SK-N-SH (cell line): ENCODE measurements around the gene TSPAN14. TPM values are rescaled to one million over a fixed set of nuclear protein-coding genes. Genes with fewer than 3 reads are reported as not detected.

Experiments
- CTCF ChIA-PET: fragments of 300-600, 350-600 bp; formaldehyde crosslinking; extraction: SDS; loops from one replicate; lab custom pipeline; 2021; lab: Yijun Ruan, JAX
- POLR2A ChIA-PET: fragments of 350-600 bp; sonication (Branson Sonifier 250); formaldehyde crosslinking; extraction: SDS; loops from one replicate; lab custom pipeline; 2020; ENCODE audit warnings: antibody characterized with exemption, inconsistent platforms; lab: Yijun Ruan, JAX
- DNase-seq: peaks from one replicate; pipeline ENCODE4 v3.0.0; 2012
- H2AFZ ChIP-seq: fragments of 200-600 bp; sonication (generic); 2 replicates; pipeline ENCODE4 v1.8.1; 2016; ENCODE audit warnings: antibody characterized with exemption, mild to moderate bottlenecking, low read depth
- H3F3A ChIP-seq: fragments of 200-600 bp; sonication (generic); replicated peaks from 2 replicates; pipeline ENCODE3; 2016; ENCODE audit warnings: antibody characterized with exemption, mild to moderate bottlenecking; ENCODE audit not compliant: insufficient read depth
- H3K27ac ChIP-seq, 2 experiments: fragments of 200-500 bp in 1 of 2; fragments of 200-600 bp in 1 of 2; sonication (Bioruptor generic) in 1 of 2; sonication (generic), shearing (Covaris generic) in 1 of 2; 2 replicates each; pipeline versions ENCODE4 v1.5.1 to v1.6.1; 2014 to 2016; ENCODE audit warnings: low read depth in 2 of 2, inconsistent platforms in 1 of 2, low read length in 1 of 2, mild to moderate bottlenecking in 1 of 2, mixed read lengths in 1 of 2
- H3K27me3 ChIP-seq: fragments of 200-600 bp; sonication (generic), shearing (Covaris generic); 2 replicates; pipeline ENCODE4 v1.6.1; 2016; ENCODE audit warnings: mixed run types; ENCODE audit not compliant: insufficient read depth
- H3K36me3 ChIP-seq, 2 experiments: fragments of 200-500 bp in 1 of 2; fragments of 200-600 bp in 1 of 2; sonication (Bioruptor generic) in 1 of 2; sonication (generic) in 1 of 2; replicated peaks in 1 of 2; 2 replicates each; pipeline versions ENCODE3 to v1.5.1; 2014 to 2016; ENCODE audit warnings: low read length in 1 of 2, mild to moderate bottlenecking in 1 of 2; ENCODE audit not compliant: insufficient read depth in 2 of 2, control insufficient read depth in 1 of 2
- H3K4me1 ChIP-seq, 2 experiments: fragments of 200-500 bp in 1 of 2; fragments of 200-600 bp in 1 of 2; sonication (Bioruptor generic) in 1 of 2; sonication (generic), shearing (Covaris generic) in 1 of 2; 2 replicates each; pipeline versions ENCODE4 v1.5.1 to v1.6.1; 2014 to 2016; ENCODE audit warnings: low read depth in 1 of 2, low read length in 1 of 2, mixed run types in 1 of 2; ENCODE audit not compliant: insufficient read depth in 2 of 2, control insufficient read depth in 1 of 2
- H3K4me2 ChIP-seq: fragments of 200-600 bp; sonication (generic), shearing (Covaris generic); 2 replicates; pipeline ENCODE4 v1.6.1; 2017; ENCODE audit warnings: mixed run types
- H3K4me3 ChIP-seq, 2 experiments: fragments of 200-500 bp in 1 of 2; fragments of 200-600 bp in 1 of 2; sonication (Bioruptor generic) in 1 of 2; sonication (generic), shearing (Covaris generic) in 1 of 2; 2 replicates each; pipeline versions ENCODE4 v1.5.1 to v1.8.1; 2014 to 2016; ENCODE audit warnings: low read depth in 2 of 2, inconsistent platforms in 1 of 2, low read length in 1 of 2, mild to moderate bottlenecking in 1 of 2, mixed read lengths in 1 of 2, moderate library complexity in 1 of 2
- H3K79me2 ChIP-seq: fragments of 200-600 bp; sonication (generic); 2 replicates; pipeline ENCODE4 v1.8.1; 2017; ENCODE audit warnings: mild to moderate bottlenecking; ENCODE audit not compliant: insufficient read depth
- H3K9ac ChIP-seq: fragments of 200-600 bp; sonication (generic); 2 replicates; pipeline ENCODE4 v1.6.1; 2017; ENCODE audit warnings: mixed run types
- H3K9me2 ChIP-seq: fragments of 200-600 bp; sonication (generic); 2 replicates; pipeline ENCODE4 v1.6.1; 2017; ENCODE audit warnings: mixed run types
- H3K9me3 ChIP-seq: fragments of 200-600 bp; sonication (generic); 2 replicates; pipeline ENCODE4 v1.6.1; 2017; ENCODE audit warnings: mixed run types, mild to moderate bottlenecking, moderate library complexity
- H4K20me1 ChIP-seq: fragments of 200-600 bp; sonication (generic); 2 replicates; pipeline ENCODE4 v1.6.1; 2017; ENCODE audit warnings: mild to moderate bottlenecking, mixed run types; ENCODE audit not compliant: insufficient read depth
- FOXM1 ChIP-seq: IDR thresholded peaks from 2 replicates; pipeline ENCODE4 v1.4.0; 2012; ENCODE audit warnings: low read depth, mild to moderate bottlenecking
- GABPA ChIP-seq: IDR thresholded peaks from 2 replicates; pipeline ENCODE4 v1.4.0; 2012; ENCODE audit warnings: low read depth, mild to moderate bottlenecking
- GATA2 ChIP-seq: sonication (generic); formaldehyde crosslinking; IDR thresholded peaks from 2 replicates; pipeline ENCODE4 v1.5.0; 2020; ENCODE audit warnings: mild to moderate bottlenecking, missing genetic modification reagents
- JUND ChIP-seq: IDR thresholded peaks from 2 replicates; pipeline ENCODE4 v1.4.0; 2012
- NFIC ChIP-seq: IDR thresholded peaks from 2 replicates; pipeline ENCODE4 v1.4.0; 2012; ENCODE audit warnings: borderline replicate concordance
- NRF1 ChIP-seq: IDR thresholded peaks from 2 replicates; pipeline ENCODE4 v1.6.1; 2012; ENCODE audit warnings: low read depth, mild to moderate bottlenecking, low read length
- POLR2AphosphoS5 ChIP-seq: IDR thresholded peaks from 2 replicates; pipeline ENCODE4 v1.6.1; 2012; ENCODE audit warnings: low read depth, low read length
- RAD21 ChIP-seq: IDR thresholded peaks from 2 replicates; pipeline ENCODE4 v1.6.1; 2012; ENCODE audit warnings: mild to moderate bottlenecking, low read length
- SIN3A ChIP-seq: IDR thresholded peaks from 2 replicates; pipeline ENCODE4 v1.6.1; 2012; ENCODE audit warnings: low read depth, mild to moderate bottlenecking, low read length, moderate library complexity, borderline replicate concordance
- TCF12 ChIP-seq: IDR thresholded peaks from 2 replicates; pipeline ENCODE4 v1.4.0; 2012
- WGBS: methylation state at CpG from one replicate; pipeline ENCODE4 v1.1.6; 2017; ENCODE audit warnings: low lambda C conversion rate; 5-methylcytosine and 5-hydroxymethylcytosine counted together
- polyA plus RNA-seq, 3 experiments: library from polyadenylated mRNA; depleted of rRNA; stranded (reverse); fragments of >200 nt; gene quantifications; 2 replicates each; pipeline ENCODE4 v1.2.3, GENCODE V29; 2012
- TF ChIP-seq, protein P1 (sequence below): IDR thresholded peaks from 2 replicates; pipeline ENCODE4 v1.4.0; 2012; ENCODE audit warnings: low read depth, borderline replicate concordance
- TF ChIP-seq, protein P2 (sequence below): IDR thresholded peaks from 2 replicates; pipeline ENCODE4 v1.4.0; 2012; ENCODE audit warnings: low read depth
- TF ChIP-seq, protein P3 (sequence below): IDR thresholded peaks from 2 replicates; pipeline ENCODE4 v1.4.0; 2012; ENCODE audit warnings: low read depth, borderline replicate concordance
- TF ChIP-seq, protein P4 (sequence below): fragments of 200-600 bp; sonication (generic); IDR thresholded peaks from 2 replicates; pipeline ENCODE4 v1.6.1; 2017; ENCODE audit warnings: antibody characterized with exemption, mild to moderate bottlenecking, moderate library complexity
- TF ChIP-seq, protein P5 (sequence below): fragments of 150-350 bp; IDR thresholded peaks from 2 replicates; pipeline ENCODE4 v1.6.1; 2016; ENCODE audit warnings: mild to moderate bottlenecking, low read depth, low read length

Gene TSPAN14
- polyA plus RNA-seq, 1 of the 3 experiments (the other 2 are of a cell fraction), result 78.1 TPM

DNA sequence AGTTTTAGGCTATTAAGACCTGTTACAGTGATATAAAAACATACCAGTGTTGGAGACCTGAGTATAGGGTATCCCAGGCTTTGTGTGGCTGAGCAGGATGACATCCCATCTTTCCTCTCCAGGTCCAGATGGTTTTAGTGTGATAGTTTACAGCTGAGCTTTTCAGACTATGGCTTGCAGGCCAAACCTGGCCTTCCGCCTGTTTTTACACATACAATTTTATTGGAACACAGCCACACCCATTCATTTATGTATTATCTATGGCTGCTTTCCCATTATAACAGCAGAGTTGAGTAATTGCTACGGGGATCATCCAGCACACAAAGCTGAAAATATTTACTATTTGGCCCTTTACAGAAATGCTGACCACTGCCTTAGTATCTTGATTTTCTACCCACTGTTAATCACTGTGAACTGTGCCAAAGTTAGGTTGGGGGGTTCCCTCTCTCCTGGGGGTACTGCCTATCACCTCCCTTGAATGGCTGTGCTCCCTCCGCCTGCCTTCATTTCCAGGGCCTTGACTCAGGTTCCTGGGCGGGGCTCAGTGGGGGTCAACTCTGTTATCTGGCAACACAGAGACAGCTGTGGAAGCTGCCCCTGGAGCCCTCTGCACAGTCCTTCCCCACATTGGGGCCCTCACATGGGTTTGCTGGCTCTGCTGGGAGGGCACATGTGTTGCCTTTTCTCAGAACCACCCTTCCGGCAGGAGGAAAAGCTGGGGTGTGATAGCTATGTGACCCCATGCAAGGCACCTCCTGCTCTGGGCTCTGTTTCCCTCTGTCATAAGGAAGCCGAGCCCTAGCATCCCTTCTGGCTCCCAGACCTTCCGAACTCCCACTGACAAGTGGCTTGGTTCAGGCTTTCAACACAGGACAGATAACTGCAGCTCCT is 43.3 kb downstream of the TSPAN14 start:
- Histone ChIP-seq H3K9me3 (no peaks in the 10 kb centered on the region), H3K4me1 (peaks cover 19 to 51% of the 10 kb centered on the region in 2 experiments; a peak in 3 of 4 replicates), H3K27ac (peak overlapping the region in 1 of 2 experiments; percentile 77; a peak in 2 of 4 replicates), H3K79me2 (peaks cover 98% of the 10 kb centered on the region), H3K27me3 (no peaks in the 10 kb centered on the region), H2AFZ (no peak overlapping the region), H3K4me3 (no peak overlapping the region), H3K4me2 (no peak overlapping the region), H4K20me1 (no peaks in the 10 kb centered on the region), H3K36me3 (peaks cover 12 to 13% of the 10 kb centered on the region in 2 experiments), H3K9ac (peak overlapping the region; percentile 33; the same call in 1 of the 2 replicates), H3K9me2 (no peaks in the 10 kb centered on the region), H3F3A (peaks cover 39% of the 10 kb centered on the region)
- no peak for DNase-seq
- 90% methylated on average over 6 of the region's 7 CpGs for WGBS
- ChIA-PET POLR2A (no interaction called here), CTCF (interaction anchor here (0.7 to 21.2 kb wide), 4 partner anchors 8 to 117 kb away, joined by 3 to 602 read pairs (median 12); partner anchors contain the start of gene TSPAN14)
- TF ChIP-seq TCF12 (0 out of 2 replicates have a peak, but pooled peaks have one; percentile 5), JUND (no peak), GABPA (no peak)

DNA sequence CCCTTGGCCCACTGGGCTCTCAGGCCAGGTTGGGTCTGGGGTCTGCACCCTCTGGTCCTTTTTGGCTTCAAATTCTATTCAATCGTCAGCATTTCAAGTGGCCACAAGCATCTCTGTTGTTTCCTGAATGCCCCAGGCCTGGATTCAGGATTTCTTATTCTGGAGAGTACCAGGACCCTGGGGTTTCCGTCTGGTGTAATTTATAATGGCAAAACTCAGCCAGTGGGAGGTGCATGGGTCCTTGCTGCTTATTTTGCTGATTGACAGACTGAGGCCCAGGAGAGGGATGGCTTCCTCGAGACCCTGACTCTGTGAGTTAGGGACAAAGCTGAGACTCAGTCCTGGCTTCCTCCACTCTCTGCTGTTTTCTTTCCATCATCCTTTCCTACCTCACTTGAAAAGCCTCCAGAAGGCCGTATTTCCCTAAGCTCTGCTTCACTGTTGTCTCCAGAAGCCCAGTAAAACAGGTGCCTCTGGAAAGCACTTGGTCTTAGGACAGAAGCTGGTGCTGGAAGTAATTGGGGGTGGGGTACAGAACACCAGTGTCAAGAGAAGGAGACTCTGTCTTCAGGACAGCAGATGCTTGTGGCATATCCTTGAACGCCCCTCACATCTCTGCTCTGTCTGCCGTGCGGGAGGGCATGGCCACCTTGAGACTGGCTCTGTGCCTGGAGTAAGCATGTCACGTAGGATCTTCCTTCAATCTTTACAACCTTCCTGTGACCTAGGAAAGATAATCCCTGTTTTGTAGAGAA is 44.1 kb downstream of the TSPAN14 start:
- Histone ChIP-seq H4K20me1 (no peaks in the 10 kb centered on the region), H3K79me2 (peaks cover 98% of the 10 kb centered on the region), H3K27me3 (no peaks in the 10 kb centered on the region), H3K9me3 (no peaks in the 10 kb centered on the region), H3K4me2 (peak overlapping the region; percentile 45), H3K4me3 (no peak overlapping the region), H3K9me2 (no peaks in the 10 kb centered on the region), H3K36me3 (peaks cover 7 to 12% of the 10 kb centered on the region in 2 experiments), H3K27ac (peak overlapping the region in 1 of 2 experiments; percentile 77; a peak in 3 of 4 replicates), H3K9ac (peak overlapping the region; percentile 33; the same call in 1 of the 2 replicates), H2AFZ (no peak overlapping the region), H3K4me1 (peaks cover 19 to 50% of the 10 kb centered on the region in 2 experiments; a peak in 3 of 4 replicates), H3F3A (peaks cover 36% of the 10 kb centered on the region)
- no peak for DNase-seq
- CTCF ChIA-PET, result interaction anchor here (2.1 to 21.2 kb wide), 4 partner anchors 7 to 115 kb away, joined by 5 to 602 read pairs (median 14); partner anchors contain the start of gene TSPAN14
- 61% methylated on average over 5 of the region's 8 CpGs for WGBS
- POLR2A ChIA-PET, result interaction anchor here (0.8 kb wide), 1 partner anchor 90 kb away, joined by 3 read pairs; the partner anchor contains the start of gene PRXL2A
- TF ChIP-seq NRF1 (no peak), GATA2 (CRISPR knock-in tag) (no peak), POLR2AphosphoS5 (no peak), GABPA (no peak), FOXM1 (no peak), NFIC (no peak), RAD21 (no peak), SIN3A (no peak), TCF12 (no peak)
- TF ChIP-seq, protein P1, sequence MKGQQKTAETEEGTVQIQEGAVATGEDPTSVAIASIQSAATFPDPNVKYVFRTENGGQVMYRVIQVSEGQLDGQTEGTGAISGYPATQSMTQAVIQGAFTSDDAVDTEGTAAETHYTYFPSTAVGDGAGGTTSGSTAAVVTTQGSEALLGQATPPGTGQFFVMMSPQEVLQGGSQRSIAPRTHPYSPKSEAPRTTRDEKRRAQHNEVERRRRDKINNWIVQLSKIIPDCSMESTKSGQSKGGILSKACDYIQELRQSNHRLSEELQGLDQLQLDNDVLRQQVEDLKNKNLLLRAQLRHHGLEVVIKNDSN, result no peak
- TF ChIP-seq, protein P2, sequence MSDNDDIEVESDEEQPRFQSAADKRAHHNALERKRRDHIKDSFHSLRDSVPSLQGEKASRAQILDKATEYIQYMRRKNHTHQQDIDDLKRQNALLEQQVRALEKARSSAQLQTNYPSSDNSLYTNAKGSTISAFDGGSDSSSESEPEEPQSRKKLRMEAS, result no peak
- TF ChIP-seq, protein P3, sequence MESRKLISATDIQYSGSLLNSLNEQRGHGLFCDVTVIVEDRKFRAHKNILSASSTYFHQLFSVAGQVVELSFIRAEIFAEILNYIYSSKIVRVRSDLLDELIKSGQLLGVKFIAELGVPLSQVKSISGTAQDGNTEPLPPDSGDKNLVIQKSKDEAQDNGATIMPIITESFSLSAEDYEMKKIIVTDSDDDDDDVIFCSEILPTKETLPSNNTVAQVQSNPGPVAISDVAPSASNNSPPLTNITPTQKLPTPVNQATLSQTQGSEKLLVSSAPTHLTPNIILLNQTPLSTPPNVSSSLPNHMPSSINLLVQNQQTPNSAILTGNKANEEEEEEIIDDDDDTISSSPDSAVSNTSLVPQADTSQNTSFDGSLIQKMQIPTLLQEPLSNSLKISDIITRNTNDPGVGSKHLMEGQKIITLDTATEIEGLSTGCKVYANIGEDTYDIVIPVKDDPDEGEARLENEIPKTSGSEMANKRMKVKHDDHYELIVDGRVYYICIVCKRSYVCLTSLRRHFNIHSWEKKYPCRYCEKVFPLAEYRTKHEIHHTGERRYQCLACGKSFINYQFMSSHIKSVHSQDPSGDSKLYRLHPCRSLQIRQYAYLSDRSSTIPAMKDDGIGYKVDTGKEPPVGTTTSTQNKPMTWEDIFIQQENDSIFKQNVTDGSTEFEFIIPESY, result no peak
- TF ChIP-seq, protein P4, sequence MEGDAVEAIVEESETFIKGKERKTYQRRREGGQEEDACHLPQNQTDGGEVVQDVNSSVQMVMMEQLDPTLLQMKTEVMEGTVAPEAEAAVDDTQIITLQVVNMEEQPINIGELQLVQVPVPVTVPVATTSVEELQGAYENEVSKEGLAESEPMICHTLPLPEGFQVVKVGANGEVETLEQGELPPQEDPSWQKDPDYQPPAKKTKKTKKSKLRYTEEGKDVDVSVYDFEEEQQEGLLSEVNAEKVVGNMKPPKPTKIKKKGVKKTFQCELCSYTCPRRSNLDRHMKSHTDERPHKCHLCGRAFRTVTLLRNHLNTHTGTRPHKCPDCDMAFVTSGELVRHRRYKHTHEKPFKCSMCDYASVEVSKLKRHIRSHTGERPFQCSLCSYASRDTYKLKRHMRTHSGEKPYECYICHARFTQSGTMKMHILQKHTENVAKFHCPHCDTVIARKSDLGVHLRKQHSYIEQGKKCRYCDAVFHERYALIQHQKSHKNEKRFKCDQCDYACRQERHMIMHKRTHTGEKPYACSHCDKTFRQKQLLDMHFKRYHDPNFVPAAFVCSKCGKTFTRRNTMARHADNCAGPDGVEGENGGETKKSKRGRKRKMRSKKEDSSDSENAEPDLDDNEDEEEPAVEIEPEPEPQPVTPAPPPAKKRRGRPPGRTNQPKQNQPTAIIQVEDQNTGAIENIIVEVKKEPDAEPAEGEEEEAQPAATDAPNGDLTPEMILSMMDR, result no peak
- TF ChIP-seq, protein P5, sequence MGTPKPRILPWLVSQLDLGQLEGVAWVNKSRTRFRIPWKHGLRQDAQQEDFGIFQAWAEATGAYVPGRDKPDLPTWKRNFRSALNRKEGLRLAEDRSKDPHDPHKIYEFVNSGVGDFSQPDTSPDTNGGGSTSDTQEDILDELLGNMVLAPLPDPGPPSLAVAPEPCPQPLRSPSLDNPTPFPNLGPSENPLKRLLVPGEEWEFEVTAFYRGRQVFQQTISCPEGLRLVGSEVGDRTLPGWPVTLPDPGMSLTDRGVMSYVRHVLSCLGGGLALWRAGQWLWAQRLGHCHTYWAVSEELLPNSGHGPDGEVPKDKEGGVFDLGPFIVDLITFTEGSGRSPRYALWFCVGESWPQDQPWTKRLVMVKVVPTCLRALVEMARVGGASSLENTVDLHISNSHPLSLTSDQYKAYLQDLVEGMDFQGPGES, result no peak
